NCI-H526 (cell line): ENCODE data around the gene TMEM170A.
"Not testable (repeated sequence)": the region's sequence is repeated elsewhere in the genome, so short reads cannot be mapped to it uniquely, and the experiment has no call there.

Experiments used
- DNase-seq, 2 experiments: peaks; one replicate each; lab custom pipeline; 2025; lab: John Stamatoyannopoulos, UW

The TMEM170A gene

GRCh38 chr16:75464122-75464918, at the start of gene TMEM170A:
TSS of gene TMEM170A (minus strand) at chr16:75464689. CDS start at chr16:75464600, 89 bp downstream.
- peak; percentile 89 to 97 for DNase-seq

- DNase-seq = no peak
These were observed 42.1 kb upstream of the TMEM170A start for GRCh38 chr16:75506574-75506973.

- no peak for DNase-seq
These were observed 41.6 kb upstream of the TMEM170A start for GRCh38 chr16:75506107-75506506.

- no peak for DNase-seq
These were observed 39.3 kb upstream of the TMEM170A start for GRCh38 chr16:75503801-75504200.

GRCh38 chr16:75502916-75503605, 38.6 kb upstream of the TMEM170A start:
- DNase-seq = no peak

GRCh38 chr16:75501820-75502219, 37.3 kb upstream of the TMEM170A start:
- DNase-seq = not testable (repeated sequence)

- no peak for DNase-seq
These were observed 36.9 kb upstream of the TMEM170A start for GRCh38 chr16:75501359-75501758.

- not testable (repeated sequence) for DNase-seq
These were observed 34.3 kb upstream of the TMEM170A start for GRCh38 chr16:75498605-75499322.

GRCh38 chr16:75497558-75497957, 33.1 kb upstream of the TMEM170A start:
- no peak for DNase-seq

GRCh38 chr16:75495076-75495674, 30.7 kb upstream of the TMEM170A start, which contains the start of gene CHST6:
TSS of gene CHST6 (minus strand) at chr16:75495441. CDS start at chr16:75479828, 15,613 bp downstream.
- peak in 1 of 2 experiments; percentile 74 for DNase-seq

GRCh38 chr16:75494661-75495075, 30.2 kb upstream of the TMEM170A start:
- peak in 1 of 2 experiments; percentile 32 for DNase-seq

- no peak for DNase-seq
These were observed 29.7 kb upstream of the TMEM170A start for GRCh38 chr16:75494184-75494583.

GRCh38 chr16:75491876-75492275, 27.4 kb upstream of the TMEM170A start:
- DNase-seq = peak; percentile 30 to 58

- DNase-seq = no peak
These were observed 23.8 kb upstream of the TMEM170A start for GRCh38 chr16:75488322-75488721.

GRCh38 chr16:75486676-75487313, 22.3 kb upstream of the TMEM170A start:
- no peak for DNase-seq

GRCh38 chr16:75486014-75486675, 21.7 kb upstream of the TMEM170A start:
- DNase-seq = peak; percentile 63 to 80

GRCh38 chr16:75485230-75486013, 20.9 kb upstream of the TMEM170A start:
- no peak for DNase-seq

- no peak for DNase-seq
These were observed 18.7 kb upstream of the TMEM170A start for GRCh38 chr16:75483222-75483621.

- no peak for DNase-seq
These were observed 18.1 kb upstream of the TMEM170A start for GRCh38 chr16:75482434-75483205.
